Parathyroid adenoma (tissue), 2 donors: ENCODE data around the gene SCYL3.
A peak's percentile ranks its signal among the peaks of the same experiment; 100 is the strongest.

ENCODE experiments used
- H2AFZ ChIP-seq: fragments of 300-600 bp; sonication (generic); one replicate; pipeline ENCODE4 v1.7.0; 2017; ENCODE audit warnings: antibody characterized with exemption, mild to moderate bottlenecking
- H3K27ac ChIP-seq: fragments of 300-600 bp; sonication (generic); one replicate; pipeline ENCODE4 v1.7.0; 2017
- H3K27me3 ChIP-seq: fragments of 300-600 bp; sonication (generic); one replicate; pipeline ENCODE4 v1.7.0; 2017; ENCODE audit warnings: low read length; ENCODE audit not compliant: control insufficient read depth, insufficient read depth
- H3K36me3 ChIP-seq: fragments of 300-600 bp; sonication (generic); one replicate; pipeline ENCODE4 v1.7.0; 2017; ENCODE audit warnings: low read length; ENCODE audit not compliant: control insufficient read depth, insufficient read depth
- H3K4me1 ChIP-seq: fragments of 300-600 bp; sonication (generic); one replicate; pipeline ENCODE4 v1.7.0; 2017; ENCODE audit warnings: control low read depth
- H3K4me2 ChIP-seq: fragments of 300-600 bp; sonication (generic); one replicate; pipeline ENCODE4 v1.7.0; 2017; ENCODE audit warnings: low read length
- H3K4me3 ChIP-seq: fragments of 300-600 bp; sonication (generic); one replicate; pipeline ENCODE4 v1.7.0; 2017; ENCODE audit warnings: low read depth, low read length
- H3K79me2 ChIP-seq: fragments of 300-600 bp; sonication (generic); one replicate; pipeline ENCODE4 v1.7.0; 2017; ENCODE audit warnings: control low read depth
- H3K9ac ChIP-seq: fragments of 300-600 bp; sonication (generic); one replicate; pipeline ENCODE4 v1.7.0; 2017; ENCODE audit warnings: mild to moderate bottlenecking
- H3K9me3 ChIP-seq: fragments of 300-600 bp; sonication (generic); one replicate; pipeline ENCODE4 v1.7.0; 2017; ENCODE audit warnings: low read length; ENCODE audit not compliant: control insufficient read depth
- TF ChIP-seq, protein P1 (sequence below): fragments of 300-600 bp; sonication (generic); IDR thresholded peaks from one replicate; pipeline ENCODE4 v1.7.0; 2017; ENCODE audit warnings: antibody characterized with exemption, mild to moderate bottlenecking
- donor health status: primary hyperparathyroidism.

SCYL3 gene

DNA sequence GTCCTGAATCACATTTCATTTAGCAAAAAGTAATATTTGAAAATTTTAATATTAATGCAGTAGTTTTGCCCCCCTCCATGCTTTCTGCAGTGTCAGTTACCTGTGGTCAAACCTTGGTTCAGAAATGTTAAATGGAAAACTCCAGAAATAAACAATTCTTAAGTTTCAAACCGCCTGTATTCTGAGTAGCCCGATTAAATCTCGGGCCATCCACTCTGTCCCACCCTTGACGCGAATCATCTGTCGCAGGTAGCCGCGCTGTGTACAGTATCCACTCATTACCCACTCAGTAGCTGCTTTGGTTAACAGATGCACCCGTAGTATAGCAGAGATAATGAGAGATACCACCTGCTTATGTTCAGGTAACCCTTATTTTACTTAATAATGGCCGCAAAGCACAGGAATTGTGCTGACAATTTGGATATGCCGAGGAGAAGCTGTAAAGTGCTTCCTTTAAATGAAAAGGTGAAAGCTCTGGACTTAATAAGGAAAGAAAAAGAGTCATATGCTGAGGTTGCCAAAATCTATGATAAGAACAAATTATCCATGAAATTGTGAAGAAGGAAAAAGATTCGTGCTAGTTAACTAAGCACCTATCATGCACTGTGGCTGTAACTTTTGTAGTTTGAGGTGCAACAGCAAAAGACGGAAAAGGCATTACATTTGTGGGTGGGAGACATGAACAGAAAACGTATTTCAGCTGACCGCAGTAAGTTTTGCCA, 889 bp upstream of the SCYL3 start:
- no peaks in the 10 kb centered on the region for H3K36me3 ChIP-seq
- peak overlapping the region; percentile 86 for H3K4me3 ChIP-seq
- TF ChIP-seq, protein P1, sequence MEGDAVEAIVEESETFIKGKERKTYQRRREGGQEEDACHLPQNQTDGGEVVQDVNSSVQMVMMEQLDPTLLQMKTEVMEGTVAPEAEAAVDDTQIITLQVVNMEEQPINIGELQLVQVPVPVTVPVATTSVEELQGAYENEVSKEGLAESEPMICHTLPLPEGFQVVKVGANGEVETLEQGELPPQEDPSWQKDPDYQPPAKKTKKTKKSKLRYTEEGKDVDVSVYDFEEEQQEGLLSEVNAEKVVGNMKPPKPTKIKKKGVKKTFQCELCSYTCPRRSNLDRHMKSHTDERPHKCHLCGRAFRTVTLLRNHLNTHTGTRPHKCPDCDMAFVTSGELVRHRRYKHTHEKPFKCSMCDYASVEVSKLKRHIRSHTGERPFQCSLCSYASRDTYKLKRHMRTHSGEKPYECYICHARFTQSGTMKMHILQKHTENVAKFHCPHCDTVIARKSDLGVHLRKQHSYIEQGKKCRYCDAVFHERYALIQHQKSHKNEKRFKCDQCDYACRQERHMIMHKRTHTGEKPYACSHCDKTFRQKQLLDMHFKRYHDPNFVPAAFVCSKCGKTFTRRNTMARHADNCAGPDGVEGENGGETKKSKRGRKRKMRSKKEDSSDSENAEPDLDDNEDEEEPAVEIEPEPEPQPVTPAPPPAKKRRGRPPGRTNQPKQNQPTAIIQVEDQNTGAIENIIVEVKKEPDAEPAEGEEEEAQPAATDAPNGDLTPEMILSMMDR = no peak
- no peaks in the 10 kb centered on the region for H3K9me3 ChIP-seq
- peak overlapping the region; percentile 91 for H2AFZ ChIP-seq
- peaks cover 5% of the 10 kb centered on the region for H3K79me2 ChIP-seq
- H3K4me1 ChIP-seq = peaks cover 5% of the 10 kb centered on the region
- peak overlapping the region; percentile 64 for H3K4me2 ChIP-seq
- no peak overlapping the region for H3K9ac ChIP-seq
- peak overlapping the region; percentile 100 for H3K27ac ChIP-seq
- no peaks in the 10 kb centered on the region for H3K27me3 ChIP-seq

DNA sequence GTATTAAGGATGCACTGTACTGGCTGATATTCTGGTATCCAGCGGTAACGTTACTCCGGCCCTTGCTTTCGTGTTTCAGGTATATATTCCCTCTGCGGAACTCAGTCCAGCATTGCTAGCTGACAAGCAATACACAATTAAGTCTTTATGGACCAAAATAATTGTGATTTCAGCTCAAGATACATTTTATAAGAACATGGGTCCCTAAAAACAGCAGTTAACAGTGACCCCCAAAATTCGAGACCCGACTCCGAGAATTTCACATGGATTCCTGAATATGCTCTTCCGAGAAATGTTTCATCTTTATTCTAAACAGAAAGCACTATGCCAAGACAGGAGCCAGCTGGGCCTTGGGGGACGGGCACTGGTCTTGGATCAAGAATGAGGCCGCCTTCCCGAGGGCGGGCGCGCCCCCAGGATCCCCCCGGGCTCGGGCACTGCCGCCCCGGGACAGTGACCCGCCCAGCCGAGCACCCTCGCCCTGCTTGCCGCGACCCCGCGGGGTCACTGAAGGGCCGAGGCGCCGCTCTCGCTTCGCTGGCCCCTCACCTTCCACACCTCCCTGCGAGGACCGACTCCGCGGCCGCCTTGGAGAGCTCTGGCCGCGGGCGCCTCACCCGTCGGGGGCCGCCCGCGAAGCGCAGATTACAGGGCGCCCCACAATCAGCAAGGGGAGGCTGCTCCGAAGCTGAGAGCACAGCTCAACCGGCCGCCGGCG, 610 bp downstream of the SCYL3 start:
- H3K4me3 ChIP-seq = peak overlapping the region; percentile 86
- peak overlapping the region; percentile 100 for H3K27ac ChIP-seq
- peak overlapping the region; percentile 84 for H3K9ac ChIP-seq
- TF ChIP-seq, protein P1 = no peak
- H3K4me1 ChIP-seq = peaks cover 5% of the 10 kb centered on the region
- H3K36me3 ChIP-seq = no peaks in the 10 kb centered on the region
- no peaks in the 10 kb centered on the region for H3K9me3 ChIP-seq
- peak overlapping the region; percentile 91 for H2AFZ ChIP-seq
- peaks cover 7% of the 10 kb centered on the region for H3K79me2 ChIP-seq
- H3K4me2 ChIP-seq = peak overlapping the region; percentile 93
- no peaks in the 10 kb centered on the region for H3K27me3 ChIP-seq

GRCh38 chr1:169892176-169892926, 1.3 kb downstream of the SCYL3 start:
- H3K4me2 ChIP-seq = peak overlapping the region; percentile 93
- no peak overlapping the region for H3K9ac ChIP-seq
- TF ChIP-seq, protein P1 = no peak
- peak overlapping the region; percentile 100 for H3K27ac ChIP-seq
- H3K9me3 ChIP-seq = no peaks in the 10 kb centered on the region
- H2AFZ ChIP-seq = peak overlapping the region; percentile 91
- H3K27me3 ChIP-seq = no peaks in the 10 kb centered on the region
- no peaks in the 10 kb centered on the region for H3K36me3 ChIP-seq
- peak overlapping the region; percentile 86 for H3K4me3 ChIP-seq
- peaks cover 5% of the 10 kb centered on the region for H3K4me1 ChIP-seq
- H3K79me2 ChIP-seq = peaks cover 7% of the 10 kb centered on the region

DNA sequence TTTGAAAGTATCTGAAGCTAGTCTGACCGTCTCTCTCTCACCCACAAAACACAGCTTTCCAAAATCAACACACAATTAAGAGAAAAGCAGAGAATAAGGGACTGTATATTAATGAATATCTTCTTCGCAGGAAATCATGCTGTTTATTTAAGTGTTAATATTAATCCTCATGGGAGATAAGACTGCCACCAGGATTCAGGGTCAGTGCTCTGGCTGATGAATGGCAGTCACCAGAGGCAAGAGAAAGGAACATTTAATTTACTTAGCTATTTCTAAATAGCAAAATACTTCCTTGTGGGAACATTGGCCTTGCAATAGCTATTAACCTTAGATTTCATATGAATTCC, 2.2 kb downstream of the SCYL3 start:
- no peaks in the 10 kb centered on the region for H3K27me3 ChIP-seq
- TF ChIP-seq, protein P1 = no peak
- no peak overlapping the region for H3K9ac ChIP-seq
- peak overlapping the region; percentile 20 for H3K4me3 ChIP-seq
- H3K79me2 ChIP-seq = peaks cover 8% of the 10 kb centered on the region
- peak overlapping the region; percentile 93 for H3K4me2 ChIP-seq
- peak overlapping the region; percentile 100 for H3K27ac ChIP-seq
- no peaks in the 10 kb centered on the region for H3K36me3 ChIP-seq
- peaks cover 5% of the 10 kb centered on the region for H3K4me1 ChIP-seq
- H2AFZ ChIP-seq = no peak overlapping the region
- H3K9me3 ChIP-seq = no peaks in the 10 kb centered on the region
